Measurements from ENCODE around the gene HDHD5. TPM values are rescaled to one million over a fixed set of nuclear protein-coding genes. Genes with fewer than 3 reads are reported as not detected.

The HDHD5 gene
- total RNA-seq, 4 donors from 2014 or later, result 7.4 to 43.0 (median 28.9) TPM

DNA sequence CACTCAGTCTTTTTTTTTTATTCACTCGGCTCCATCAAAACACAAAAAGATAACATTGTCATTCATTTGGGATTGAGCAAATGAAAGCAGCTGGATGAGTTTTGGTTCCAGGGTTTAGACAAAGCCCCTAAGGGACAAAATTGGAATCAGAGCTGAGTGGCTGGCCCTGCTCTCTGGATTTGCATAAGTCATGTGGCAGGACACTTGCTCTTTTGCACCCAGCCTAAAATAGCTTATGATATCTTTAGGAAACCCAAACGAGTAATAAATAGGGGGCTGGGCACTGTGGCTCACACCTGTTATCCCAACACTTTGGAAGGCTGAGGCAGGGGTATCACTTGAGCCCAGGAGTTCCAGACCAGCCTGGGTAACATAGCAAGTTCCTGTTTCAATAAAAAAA, 27.0 kb downstream of the HDHD5 start:
- no peak overlapping the region for H3K4me3 ChIP-seq
- no peaks in the 10 kb centered on the region for H3K27me3 ChIP-seq
- H3K4me1 ChIP-seq, result no peaks in the 10 kb centered on the region
- intact Hi-C loops (cut with DNase I; ENCODE audit: low total_unique reads), result no loop called here
- H3K36me3 ChIP-seq, result no peaks in the 10 kb centered on the region
- no peaks in the 10 kb centered on the region for H3K9me3 ChIP-seq
- H3K27ac ChIP-seq, result no peak overlapping the region
- TF ChIP-seq CTCF (IDR thresholded peaks at IDR 0.05) (no peak), POLR2A (IDR thresholded peaks at IDR 0.05) (no peak)
- no peak for DNase-seq

GRCh38 chr22:17131686-17132085, 27.4 kb downstream of the HDHD5 start:
- DNase-seq, result no peak
- intact Hi-C loops (cut with DNase I; ENCODE audit: low total_unique reads), result no loop called here

DNA sequence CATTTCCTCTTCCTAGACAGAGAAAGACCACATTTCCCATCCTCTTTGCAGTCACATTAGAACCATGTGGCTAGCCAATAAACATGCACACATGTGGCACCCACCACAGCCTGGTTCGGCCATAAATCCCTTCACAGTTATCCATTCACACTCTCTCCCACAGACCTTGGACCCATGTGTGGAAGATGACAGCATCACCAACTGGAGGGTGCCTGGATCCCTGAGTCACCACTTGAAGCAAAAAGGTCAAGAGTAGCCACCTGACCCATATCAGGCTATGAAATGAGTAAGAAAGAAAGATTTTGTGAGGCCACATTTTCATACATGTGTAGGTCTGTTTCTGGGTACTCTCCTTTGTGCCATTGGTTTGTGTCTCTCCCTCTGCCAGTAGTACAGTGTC, 28.9 kb downstream of the HDHD5 start:
- Histone ChIP-seq H3K4me3 (no peak overlapping the region), H3K36me3 (no peaks in the 10 kb centered on the region), H3K4me1 (no peaks in the 10 kb centered on the region), H3K9me3 (no peaks in the 10 kb centered on the region), H3K27ac (no peak overlapping the region), H3K27me3 (no peaks in the 10 kb centered on the region)
- no peak for DNase-seq
- TF ChIP-seq CTCF (IDR thresholded peaks at IDR 0.05) (no peak), POLR2A (IDR thresholded peaks at IDR 0.05) (no peak)
- intact Hi-C loops (cut with DNase I; ENCODE audit: low total_unique reads), result no loop called here

More at GRCh38 chr22:17131686-17132085, 27.4 kb downstream of the HDHD5 start:
- Histone ChIP-seq H3K27ac (no peak overlapping the region), H3K27me3 (no peaks in the 10 kb centered on the region), H3K9me3 (no peaks in the 10 kb centered on the region), H3K4me3 (no peak overlapping the region), H3K4me1 (no peaks in the 10 kb centered on the region), H3K36me3 (no peaks in the 10 kb centered on the region)
- TF ChIP-seq CTCF (IDR thresholded peaks at IDR 0.05) (no peak), POLR2A (IDR thresholded peaks at IDR 0.05) (no peak)

DNA sequence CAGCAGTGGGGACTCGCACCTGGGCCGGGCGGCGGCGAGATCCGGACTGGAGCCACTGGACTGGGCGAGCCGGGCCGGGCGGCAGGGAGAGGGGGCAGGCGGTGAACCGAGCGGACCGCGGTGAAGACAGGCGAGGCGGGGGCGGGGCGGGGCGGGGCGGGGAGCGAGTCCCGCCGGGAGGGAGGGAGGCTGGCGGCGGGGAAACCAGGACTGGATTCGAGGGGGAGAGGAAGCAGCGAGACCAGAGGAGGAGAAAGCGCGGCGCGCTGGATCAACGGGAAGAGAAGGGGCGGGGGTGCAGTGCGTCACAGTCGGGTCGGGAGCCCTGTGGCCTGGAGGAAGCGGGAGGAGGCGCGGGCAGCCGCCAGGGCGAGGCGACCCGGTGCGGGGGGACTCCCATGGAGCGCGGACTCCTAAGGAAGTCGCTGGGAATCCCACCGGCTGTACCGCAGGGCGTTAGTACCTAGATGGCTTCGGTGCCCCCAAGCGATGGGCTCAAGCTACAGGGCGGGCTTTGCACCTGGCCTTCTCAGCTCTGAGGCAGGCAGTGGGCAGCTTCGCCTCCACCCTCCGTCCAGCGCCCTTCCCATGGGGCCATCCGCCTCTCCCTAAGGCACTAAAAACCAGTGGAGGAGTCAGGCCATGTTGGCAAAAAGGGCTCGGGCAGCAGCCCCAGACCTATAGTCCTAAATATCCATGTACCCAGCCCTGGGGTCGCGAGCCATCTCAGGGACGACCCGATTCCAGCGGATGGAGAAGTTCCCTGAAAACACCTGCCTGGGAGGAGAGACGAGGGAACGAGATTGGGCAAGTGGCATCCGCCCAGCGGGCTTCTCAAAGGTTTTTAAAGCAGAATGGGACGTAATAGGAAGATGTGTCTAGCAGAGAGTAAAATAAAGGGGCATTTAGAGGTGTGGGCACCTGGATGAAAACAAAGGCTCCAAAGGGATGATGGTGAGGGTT, 37.6 kb downstream of the HDHD5 start, which contains the start of gene TMEM121B:
Gene TMEM121B, minus strand, starts transcription at position 128 of the 963 bp plus-strand sequence. CDS start 233 bp downstream, outside the sequence.
- intact Hi-C loops (cut with DNase I; ENCODE audit: low total_unique reads), result no loop called here
- H3K27ac ChIP-seq, result no peak within 1 kb of the TSS
- H3K36me3 ChIP-seq, result no peaks in the 10 kb centered on the region
- DNase-seq, result peak in 1 of 2 donors; percentile 30
- H3K27me3 ChIP-seq, result peaks cover 8 to 11% of the 10 kb centered on the region in 2 donors
- H3K9me3 ChIP-seq, result no peaks in the 10 kb centered on the region
- TF ChIP-seq POLR2A (IDR thresholded peaks at IDR 0.05) (no peak), CTCF (IDR thresholded peaks at IDR 0.05) (no peak)
- H3K4me1 ChIP-seq, result peaks cover 0 to 14% of the 10 kb centered on the region in 2 donors
- H3K4me3 ChIP-seq, result peak within 1 kb of the TSS; percentile 20 to 28

DNA sequence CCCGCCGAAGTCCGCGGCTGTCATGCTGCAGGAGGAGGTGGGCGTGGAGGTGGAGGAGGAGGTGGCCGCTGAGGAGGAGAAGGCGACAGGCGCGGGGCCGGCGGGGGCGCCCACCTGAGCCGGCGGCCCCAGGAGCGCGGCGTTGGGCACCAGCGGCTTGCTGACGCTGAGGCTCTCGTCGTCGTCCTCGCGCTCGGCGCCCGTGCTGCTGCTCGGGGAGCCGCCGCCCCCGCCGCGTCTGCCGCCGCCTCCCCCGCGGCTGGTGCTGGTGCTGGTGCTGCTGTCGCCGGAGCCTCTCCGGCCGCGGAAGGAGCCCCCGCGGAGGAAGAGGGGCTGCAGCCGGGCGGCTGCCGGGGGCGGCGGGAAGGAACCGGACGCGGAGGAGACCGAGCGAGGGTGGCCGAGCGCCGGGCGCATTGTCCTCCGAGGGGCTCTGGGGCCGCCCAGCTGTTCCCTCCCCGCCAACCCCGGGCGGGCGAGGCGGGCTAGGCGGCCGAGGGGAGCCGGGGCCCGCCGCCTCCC, 38.3 kb downstream of the HDHD5 start:
- peak overlapping the region; percentile 20 to 28 for H3K4me3 ChIP-seq
- no peak overlapping the region for H3K27ac ChIP-seq
- H3K36me3 ChIP-seq, result no peaks in the 10 kb centered on the region
- intact Hi-C loops (cut with DNase I; ENCODE audit: low total_unique reads), result no loop called here
- H3K27me3 ChIP-seq, result peaks cover 8 to 11% of the 10 kb centered on the region in 2 donors
- no peak for DNase-seq
- H3K9me3 ChIP-seq, result no peaks in the 10 kb centered on the region
- H3K4me1 ChIP-seq, result peaks cover 0 to 14% of the 10 kb centered on the region in 2 donors
- TF ChIP-seq CTCF (IDR thresholded peaks at IDR 0.05) (no peak), POLR2A (IDR thresholded peaks at IDR 0.05) (no peak)

Measured in uterus (tissue), 4 donors.